ENCODE measurements around the gene NBPF1.
A peak's percentile ranks its signal among the peaks of the same experiment; 100 is the strongest.
"Not testable (repeated sequence)": the region's sequence is repeated elsewhere in the genome, so short reads cannot be mapped to it uniquely, and the experiment has no call there.

The NBPF1 gene

GRCh38 chr1:16605532-16606505 lies 7.5 kb downstream of the NBPF1 start:
- peak; percentile 48 for DNase-seq

GRCh38 chr1:16605213-16605525 lies 8.2 kb downstream of the NBPF1 start:
- no peak for DNase-seq

DNA sequence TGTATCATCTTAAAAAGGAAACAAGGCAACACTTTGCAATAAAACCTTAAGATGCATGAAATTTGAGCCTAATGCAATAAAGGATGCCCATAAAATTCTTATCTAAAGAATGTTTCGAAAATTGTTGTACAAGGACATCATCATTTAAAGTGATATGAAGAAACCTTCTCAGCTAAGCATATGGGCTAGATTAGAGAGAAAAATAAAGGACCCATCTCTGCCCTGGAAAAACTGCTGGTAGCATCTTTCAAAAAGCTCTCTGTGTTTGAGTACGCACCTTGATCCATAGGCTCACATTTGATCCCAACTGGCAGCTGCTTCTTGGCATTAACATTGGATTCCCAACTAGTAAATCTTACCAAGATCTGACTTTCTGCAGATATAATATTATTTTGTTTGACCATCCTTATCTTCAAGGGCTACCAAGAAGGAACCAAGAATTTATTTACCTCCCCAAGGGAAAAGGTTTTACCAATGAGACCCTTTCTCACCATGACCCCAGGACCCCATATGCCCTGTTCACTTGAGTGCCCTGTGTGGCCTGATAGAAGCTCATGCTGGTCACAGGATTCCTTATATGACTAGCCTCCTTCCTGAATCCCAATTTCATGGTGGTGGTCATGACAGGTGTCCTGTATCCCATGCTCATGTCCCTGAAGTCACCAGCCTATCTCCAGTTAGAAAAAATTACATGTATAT lies 8.7 kb downstream of the NBPF1 start:
- DNase-seq: peak; percentile 44

DNA sequence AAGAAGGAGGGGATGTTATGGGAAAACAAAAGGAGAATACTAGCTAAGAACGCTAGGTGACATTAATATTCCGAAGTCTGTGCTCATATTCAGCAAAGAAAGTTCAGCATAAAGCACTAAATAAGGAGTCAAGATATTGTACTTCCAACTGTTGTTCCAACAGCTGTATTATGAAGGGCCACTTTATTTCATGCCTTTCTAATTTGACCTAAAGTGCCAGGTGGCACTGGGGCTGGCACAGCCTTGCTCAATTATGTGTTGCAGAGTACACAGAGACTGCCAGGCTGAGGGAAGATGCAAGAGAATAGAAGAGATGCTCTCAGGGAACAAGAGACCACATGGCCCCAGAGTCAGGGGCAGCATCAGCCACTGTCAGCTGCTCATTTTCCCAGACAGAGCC lies 9.7 kb downstream of the NBPF1 start:
- DNase-seq: peak; percentile 26

- DNase-seq: peak; percentile 44
Measured at GRCh38 chr1:16602336-16603011, 10.9 kb downstream of the NBPF1 start.

- DNase-seq: not testable (repeated sequence)
Measured at GRCh38 chr1:16600855-16601786, 12.2 kb downstream of the NBPF1 start.

DNA sequence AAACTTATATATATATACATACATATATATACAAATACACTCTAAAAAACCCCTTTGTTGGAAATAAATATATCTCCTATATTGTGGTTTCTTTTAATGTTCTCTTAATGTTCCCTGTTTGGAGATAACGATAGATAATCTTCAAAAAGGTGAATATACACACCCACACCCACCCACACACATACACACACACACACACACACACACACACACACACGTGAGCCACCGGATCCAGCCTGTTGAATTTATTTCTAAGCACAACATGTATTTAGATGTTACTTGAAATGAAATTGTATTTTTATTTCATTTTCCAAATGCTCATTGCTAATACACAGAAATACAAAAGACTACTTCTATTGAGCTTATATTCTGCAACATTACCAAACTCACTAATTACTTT lies 14.0 kb downstream of the NBPF1 start:
- DNase-seq: not testable (repeated sequence)

DNA sequence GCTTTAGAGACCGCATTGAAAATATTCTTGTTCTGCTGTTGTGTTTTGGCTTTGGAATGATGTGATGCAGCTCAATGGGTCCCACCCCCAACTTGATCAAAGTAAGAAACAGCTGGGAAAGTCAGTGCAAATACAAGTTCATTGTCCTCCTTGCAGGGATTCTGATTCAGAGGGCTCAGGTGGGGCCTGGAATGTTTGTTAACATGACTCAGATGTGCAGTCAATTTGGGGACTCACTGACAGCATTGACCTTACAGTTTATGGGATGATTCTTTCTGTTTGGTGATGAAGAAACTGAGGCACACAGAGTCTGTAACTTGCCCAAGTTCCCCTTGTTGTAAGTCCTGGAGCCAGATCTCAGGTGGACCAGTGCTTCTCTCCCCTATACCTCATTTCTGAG lies 18.1 kb downstream of the NBPF1 start:
- not testable (repeated sequence) for DNase-seq

DNA sequence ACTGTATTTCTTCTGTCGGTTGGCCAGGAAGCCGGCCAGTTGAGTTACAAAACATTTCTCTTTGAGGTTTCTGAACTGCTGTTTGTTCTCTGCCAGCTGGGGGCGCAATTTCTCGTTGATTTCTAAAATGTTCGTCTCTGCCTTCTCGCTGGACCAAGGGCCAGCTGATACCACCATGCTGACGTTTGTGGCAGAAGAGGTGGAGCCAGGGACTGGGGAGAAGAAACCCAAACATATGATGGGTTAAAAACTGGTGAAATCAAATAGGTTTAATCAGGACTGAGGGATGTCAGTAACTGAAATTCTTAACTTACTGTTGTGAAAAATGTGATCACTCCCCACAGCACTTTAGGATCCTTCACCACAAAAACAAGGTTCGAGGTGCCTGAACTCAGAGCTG lies 21.5 kb downstream of the NBPF1 start:
- DNase-seq: peak; percentile 58

DNA sequence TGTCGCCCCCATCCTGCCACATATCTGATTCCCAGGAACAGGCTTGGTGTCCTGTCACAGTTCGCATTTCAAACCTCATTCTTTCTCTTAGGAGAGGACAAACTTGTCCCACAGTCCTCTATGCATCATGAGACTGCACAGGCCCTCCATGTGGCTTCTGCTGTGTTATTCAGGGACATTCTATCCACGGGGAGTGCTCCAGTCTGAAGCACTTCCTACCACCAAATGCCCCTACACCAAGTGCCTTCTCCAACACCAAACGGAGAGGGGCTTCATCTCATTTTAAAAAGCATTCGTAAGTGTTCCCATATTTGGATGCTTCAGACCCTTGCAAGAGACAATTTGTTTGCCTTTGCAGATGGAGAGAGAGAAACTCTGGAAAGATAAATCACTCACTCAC lies 25.3 kb downstream of the NBPF1 start:
- not testable (repeated sequence) for DNase-seq

DNA sequence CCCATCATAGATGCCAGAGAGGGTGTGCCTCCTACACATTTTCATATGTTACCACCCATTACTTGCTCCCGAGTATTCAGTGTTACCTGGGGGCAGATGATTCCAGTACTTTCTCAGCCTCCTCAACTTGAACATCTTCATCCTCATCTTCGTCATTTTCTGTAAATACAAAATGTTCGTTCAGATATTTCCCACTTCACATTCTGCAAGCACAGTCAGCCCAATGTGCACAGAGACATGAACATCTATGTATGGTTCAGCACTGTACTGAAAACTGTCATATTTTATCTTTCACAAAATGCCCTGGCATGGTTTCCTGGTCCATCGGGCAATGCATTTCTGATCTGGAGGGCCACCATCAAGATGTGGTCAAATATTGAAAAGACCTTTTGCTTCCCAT lies 25.7 kb downstream of the NBPF1 start:
- not testable (repeated sequence) for DNase-seq

DNA sequence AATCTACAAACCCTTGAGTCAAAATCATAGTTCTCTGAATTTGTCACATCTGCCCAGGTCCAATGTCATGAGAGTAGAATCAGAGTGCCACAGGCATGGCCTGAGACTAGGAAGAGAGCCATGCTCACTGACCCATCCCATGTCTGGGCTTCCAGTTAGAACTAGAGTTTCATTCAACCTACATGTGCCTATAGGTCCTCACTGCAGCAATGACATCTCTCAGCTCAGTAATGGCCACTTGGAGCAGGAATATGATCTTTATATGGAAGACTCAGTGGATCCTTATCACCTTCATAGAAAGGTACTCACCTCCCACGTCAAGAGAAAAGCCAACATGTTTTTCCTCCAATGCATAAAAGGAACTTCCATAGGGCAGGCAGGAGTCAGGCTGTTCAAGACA lies 48.0 kb downstream of the NBPF1 start:
- DNase-seq: not testable (repeated sequence)

DNA sequence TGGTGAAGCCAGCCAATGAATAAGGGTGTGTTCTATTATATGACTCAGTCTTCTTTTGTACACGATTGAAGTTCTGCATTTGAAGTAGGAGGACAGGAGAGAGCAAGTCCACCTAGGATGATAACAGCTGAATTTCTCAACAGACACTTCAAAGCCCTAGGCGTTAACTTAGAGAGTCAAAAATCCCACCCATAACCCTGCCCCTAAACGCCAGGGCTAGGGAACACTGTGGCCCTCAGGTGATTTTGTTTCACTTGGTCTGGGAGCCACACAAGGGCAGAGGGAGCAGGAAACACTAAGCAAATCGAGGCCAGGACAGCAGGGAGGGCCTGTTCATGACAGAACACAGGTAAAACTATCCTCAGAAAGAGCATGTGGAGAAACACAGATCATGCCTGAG lies 52.3 kb downstream of the NBPF1 start:
- DNase-seq: not testable (repeated sequence)

GRCh38 chr1:16560498-16560897 lies 52.9 kb downstream of the NBPF1 start:
- not testable (repeated sequence) for DNase-seq

- not testable (repeated sequence) for DNase-seq
Measured at GRCh38 chr1:16559688-16560087, 53.7 kb downstream of the NBPF1 start.

DNA sequence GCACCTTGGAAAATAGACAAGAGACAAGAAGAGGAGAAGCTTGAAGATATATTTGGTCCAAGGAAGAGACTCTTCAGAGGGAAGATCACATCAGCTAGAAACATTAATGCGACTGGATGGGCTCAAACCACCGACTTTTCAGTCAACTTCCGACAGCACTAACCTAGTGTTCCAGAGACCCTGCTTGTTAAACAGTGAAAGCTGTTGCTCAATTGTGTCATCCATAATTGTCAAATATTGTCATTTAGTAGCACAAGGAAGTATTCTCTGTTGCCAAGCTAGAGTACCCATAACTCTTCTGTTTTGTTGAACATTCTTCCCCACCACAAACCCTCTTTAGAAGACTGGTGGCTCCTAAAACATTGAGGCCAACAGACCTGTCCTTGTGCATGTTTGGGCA lies 56.3 kb downstream of the NBPF1 start:
- not testable (repeated sequence) for DNase-seq

DNA sequence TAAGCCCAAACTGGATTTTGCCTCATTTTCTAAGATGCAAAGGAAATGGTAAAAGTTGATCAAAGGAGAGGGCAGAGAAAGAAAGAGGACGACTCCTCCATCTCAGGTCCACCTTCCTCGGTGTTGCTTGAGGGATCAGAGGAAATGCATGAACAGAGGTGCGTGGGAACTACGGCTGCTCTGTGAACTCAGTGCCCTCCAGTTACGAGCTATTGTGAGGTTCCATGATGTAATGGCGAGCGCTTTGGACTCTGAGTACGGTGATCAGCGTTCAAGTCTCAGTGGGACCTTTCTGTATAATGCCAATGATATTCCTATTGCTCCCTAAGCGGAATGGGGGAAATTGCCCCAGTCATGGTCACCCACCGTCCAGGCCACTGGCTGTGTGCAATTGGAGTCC lies 60.1 kb downstream of the NBPF1 start:
- DNase-seq: not testable (repeated sequence)

DNA sequence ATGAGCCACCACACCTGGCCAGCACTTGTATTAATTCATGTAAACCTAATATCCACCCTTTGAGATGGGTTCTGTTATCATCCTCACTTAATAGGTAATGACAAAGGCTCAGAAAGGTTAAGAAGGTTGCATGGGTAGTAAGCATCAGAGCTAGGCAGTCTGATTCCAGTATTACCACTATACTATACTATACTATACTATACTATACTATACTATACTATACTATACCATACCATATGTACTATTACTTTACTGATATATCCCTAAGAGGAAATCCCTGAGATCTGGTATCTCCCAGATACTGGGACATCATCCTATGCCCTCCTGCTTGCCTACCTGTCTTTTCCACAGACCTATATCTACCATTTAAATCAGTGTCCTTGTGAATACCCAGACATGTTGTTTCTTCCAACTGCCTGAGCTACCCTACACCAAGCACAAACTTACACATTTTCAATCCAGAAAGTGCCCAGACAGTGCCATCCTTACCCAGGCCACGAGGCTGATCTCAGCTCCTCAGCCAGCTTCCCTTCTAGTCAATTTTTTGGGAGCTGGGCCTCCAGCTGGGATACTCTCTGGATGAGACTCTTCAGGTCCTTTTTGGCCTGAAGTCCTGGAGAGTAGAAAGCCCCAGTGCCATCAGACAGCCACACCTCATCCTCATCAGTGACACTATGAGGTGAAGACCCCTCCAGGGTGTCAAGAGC lies 63.0 kb downstream of the NBPF1 start:
- not testable (repeated sequence) for DNase-seq

- not testable (repeated sequence) for DNase-seq
Measured at GRCh38 chr1:16549545-16549944, 63.8 kb downstream of the NBPF1 start.

GRCh38 chr1:16547502-16548241 lies 65.7 kb downstream of the NBPF1 start:
- DNase-seq: not testable (repeated sequence)

DNA sequence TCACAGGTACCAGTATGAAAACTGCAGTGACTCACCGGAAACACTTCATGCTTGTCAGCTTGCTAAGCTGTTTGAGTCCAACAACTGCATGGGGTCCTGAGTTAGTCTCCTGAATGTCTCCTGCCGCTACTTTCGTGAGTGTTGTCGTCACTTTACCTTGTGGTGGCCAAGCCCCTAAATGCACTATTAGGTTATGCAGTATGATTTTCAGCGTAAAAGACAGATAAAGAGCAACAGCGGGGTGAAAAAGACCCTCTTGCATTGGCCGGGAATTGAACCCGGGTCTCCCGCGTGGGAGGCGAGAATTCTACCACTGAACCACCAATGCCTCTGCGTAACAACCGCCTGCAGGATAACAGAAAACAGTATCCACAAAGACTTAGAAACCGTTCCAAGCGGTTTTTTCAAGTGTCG lies 67.7 kb downstream of the NBPF1 start:
- DNase-seq: peak; percentile 86

Measured in activated CD8-positive, alpha-beta memory T cell treated with anti-CD3 and anti-CD28 coated beads, Interleukin-2, amount 50 U/mL, for 48 hours (primary cell).